Kidney (tissue), 22 donors: Measurements from ENCODE around the gene ZDHHC15. TPM values are rescaled to one million over a fixed set of nuclear protein-coding genes. Genes with fewer than 3 reads are reported as not detected.
A peak's percentile ranks its signal among the peaks of the same experiment; 100 is the strongest.
"Not testable (repeated sequence)": the region's sequence is repeated elsewhere in the genome, so short reads cannot be mapped to it uniquely, and the experiment has no call there.

Source experiments
- DNase-seq, 5 donors: peaks; one replicate each; pipeline ENCODE4 v3.0.0-alpha.2; 2013 to 2020
- FAIRE-seq: peaks from 2 replicates; lab custom pipeline; 2012; peaks lifted over from hg19 to GRCh38; lab: Jason Lieb, UNC
- H3K27ac ChIP-seq, 2 donors: one replicate each; pipeline ENCODE4 v1.7.0; 2013; ENCODE audit warnings: low read depth in 2 of 2, low read length in 2 of 2, inconsistent platforms in 1 of 2
- H3K27me3 ChIP-seq: one replicate; pipeline ENCODE4 v1.7.1; 2013; ENCODE audit warnings: low read length, inconsistent platforms; ENCODE audit not compliant: control insufficient read depth, insufficient read depth
- H3K36me3 ChIP-seq, 3 donors: one replicate each; pipeline versions ENCODE4 v1.7.0 to v1.7.1; 2013; ENCODE audit warnings: low read length in 3 of 3, control low read depth in 1 of 3, inconsistent platforms in 1 of 3; ENCODE audit not compliant: insufficient read depth in 3 of 3, control insufficient read depth in 2 of 3
- H3K4me1 ChIP-seq, 3 donors: one replicate each; pipeline versions ENCODE4 v1.7.0 to v1.7.1; 2013; ENCODE audit warnings: low read length in 3 of 3, inconsistent platforms in 1 of 3, low read depth in 1 of 3; ENCODE audit not compliant: control insufficient read depth in 2 of 3, insufficient read depth in 2 of 3
- H3K4me3 ChIP-seq, 3 donors: one replicate each; pipeline versions ENCODE4 v1.7.0 to v1.8.1; 2013; ENCODE audit warnings: low read length in 3 of 3, control low read depth in 1 of 3, inconsistent platforms in 1 of 3
- H3K9ac ChIP-seq, 3 donors: one replicate each; pipeline versions ENCODE4 v1.7.0 to v1.7.1; 2013; ENCODE audit warnings: low read length in 3 of 3, control low read depth in 1 of 3, inconsistent platforms in 1 of 3
- H3K9me3 ChIP-seq, 3 donors: one replicate each; pipeline versions ENCODE4 v1.7.0 to v1.7.1; 2013; ENCODE audit warnings: low read length in 3 of 3, control low read depth in 1 of 3, inconsistent platforms in 1 of 3; ENCODE audit not compliant: control insufficient read depth in 2 of 3, insufficient read depth in 1 of 3
- intact Hi-C: fragments of 100-400 bp; cut with DNase I; formaldehyde crosslinking; loops from one replicate; pipeline ENCODE4 v1.11.1; 2022
- long read RNA-seq, 10 donors: library from polyadenylated mRNA in 1 of 10; unstranded in 1 of 10; transcript quantifications; one replicate each; pipeline ENCODE4 v2.0.0 and lab custom pipeline, GENCODE V29; 2021 to 2026
- polyA plus RNA-seq: library from polyadenylated mRNA; stranded (reverse); fragments of 350-450 nt; fragmentation: Illumina TruSeq; extraction: RNeasy Lipid Tissue Mini Kit (QIAGEN cat#74804); gene quantifications from one replicate; pipeline ENCODE4 v1.2.3, GENCODE V29; 2014; ENCODE audit warnings: low read depth, low replicate concordance; ENCODE audit not compliant: insufficient read depth
- total RNA-seq: library from RNA; stranded (reverse); fragmentation: NEBNext Ultra II Directional; extraction: Animal tissue kit (Norgen Biotek cat#: 25700); gene quantifications from one replicate; pipeline ENCODE4 v1.2.1, GENCODE V29; 2021
- TF ChIP-seq, protein P1 (sequence below): IDR thresholded peaks from 3 replicates; pipeline ENCODE4 v1.5.1; 2012; ENCODE audit warnings: mild to moderate bottlenecking, moderate library complexity, borderline replicate concordance; ENCODE audit not compliant: insufficient read depth; ENCODE audit errors: extremely low read depth
- donor health status: control.
- donor health status: control.
- donor health status: control.
- donor health status: control.
- donor health status: control.
- donor health status: DM: yes; HTN: yes; CAD: no.
- donor health status: Normal renal cell carcinoma (clear cell type).

Gene ZDHHC15
- total RNA-seq (2.6 TPM), polyA plus RNA-seq (1.7 TPM)
- long read RNA-seq, donor 1, full-length matches to known transcripts, result 1 of 1 reads
- long read RNA-seq, donor 1, partial matches to known transcripts, result 0 of 1 reads
- long read RNA-seq, donor 1, other reads (novel, unspliced or antisense), result 0 of 1 reads
- long read RNA-seq, donor 2, result 0 reads
- long read RNA-seq, donor 3, result 0 reads
- long read RNA-seq, donor 4, full-length matches to known transcripts, result 1 of 1 reads
- long read RNA-seq, donor 4, partial matches to known transcripts, result 0 of 1 reads
- long read RNA-seq, donor 4, other reads (novel, unspliced or antisense), result 0 of 1 reads
- long read RNA-seq, donor 5, result 0 reads
- long read RNA-seq, donor 6, full-length matches to known transcripts, result 1 of 1 reads
- long read RNA-seq, donor 6, partial matches to known transcripts, result 0 of 1 reads
- long read RNA-seq, donor 6, other reads (novel, unspliced or antisense), result 0 of 1 reads
- long read RNA-seq, donor 7, full-length matches to known transcripts, result 2 of 5 reads
- long read RNA-seq, donor 7, partial matches to known transcripts, result 0 of 5 reads
- long read RNA-seq, donor 7, other reads (novel, unspliced or antisense), result 3 of 5 reads
- long read RNA-seq, donor 8, full-length matches to known transcripts, result 1 of 1 reads
- long read RNA-seq, donor 8, partial matches to known transcripts, result 0 of 1 reads
- long read RNA-seq, donor 8, other reads (novel, unspliced or antisense), result 0 of 1 reads
- long read RNA-seq, donor 9, full-length matches to known transcripts, result 2 of 2 reads
- long read RNA-seq, donor 9, partial matches to known transcripts, result 0 of 2 reads
- long read RNA-seq, donor 9, other reads (novel, unspliced or antisense), result 0 of 2 reads
- long read RNA-seq, donor 10, result 0 reads

DNA sequence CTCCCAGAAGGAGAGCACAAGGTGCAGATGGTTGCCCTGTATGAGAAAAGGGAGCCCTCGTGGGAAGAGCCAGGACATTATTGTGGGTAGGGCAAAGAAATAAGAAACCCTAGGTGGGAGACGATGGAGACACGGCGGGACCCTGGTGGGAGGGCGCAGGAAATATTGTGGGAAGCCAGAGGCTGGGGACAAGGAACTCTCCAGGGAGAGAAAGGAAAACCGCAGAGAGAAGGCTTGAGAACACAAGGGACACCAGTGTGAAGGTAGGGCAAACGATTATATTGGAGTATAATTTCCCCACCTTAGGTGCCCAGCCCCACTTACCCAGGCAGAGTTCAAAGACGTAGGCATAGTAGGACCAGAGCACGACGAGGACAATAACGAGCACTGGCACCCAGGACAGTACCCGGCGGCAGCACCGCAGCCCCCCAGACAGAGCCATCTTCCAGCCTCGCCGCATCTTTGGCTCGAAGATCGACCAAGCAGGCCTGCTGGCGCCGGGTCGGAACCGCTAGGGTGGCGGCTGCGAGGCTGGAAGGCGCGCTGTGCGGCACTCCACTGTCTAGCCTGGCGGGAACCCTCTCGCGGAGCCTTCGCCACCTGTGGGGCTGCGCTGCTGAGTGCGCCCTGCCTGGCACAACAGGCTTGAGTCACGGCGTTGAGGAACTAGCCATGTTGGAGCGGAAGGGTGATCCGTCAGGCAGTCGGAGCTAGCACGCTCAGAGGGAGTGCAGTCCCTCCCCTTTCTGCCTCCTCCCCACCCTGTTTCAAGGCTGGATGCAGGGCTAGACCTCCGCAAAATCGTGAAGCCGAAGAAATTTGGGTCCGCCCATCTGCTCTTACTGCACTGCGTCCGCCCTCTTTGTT is at the start of gene ZDHHC15:
Gene ZDHHC15, minus strand, starts transcription at position 473 of the 867 bp plus-strand sequence. Its CDS starts 13 bp downstream, at position 460.
- Histone ChIP-seq H3K27me3 (no peaks in the 10 kb centered on the region), H3K4me1 (no peaks in the 10 kb centered on the region), H3K9ac (peak within 1 kb of the TSS; percentile 23 to 81 (median 69)), H3K9me3 (no peaks in the 10 kb centered on the region), H3K27ac (peak within 1 kb of the TSS in 1 of 2 donors; percentile 63), H3K36me3 (no peaks in the 10 kb centered on the region), H3K4me3 (peak within 1 kb of the TSS; percentile 76 to 84 (median 82))
- FAIRE-seq (no peak), DNase-seq (peak; percentile 76 to 87 (median 84))
- TF ChIP-seq, protein P1, sequence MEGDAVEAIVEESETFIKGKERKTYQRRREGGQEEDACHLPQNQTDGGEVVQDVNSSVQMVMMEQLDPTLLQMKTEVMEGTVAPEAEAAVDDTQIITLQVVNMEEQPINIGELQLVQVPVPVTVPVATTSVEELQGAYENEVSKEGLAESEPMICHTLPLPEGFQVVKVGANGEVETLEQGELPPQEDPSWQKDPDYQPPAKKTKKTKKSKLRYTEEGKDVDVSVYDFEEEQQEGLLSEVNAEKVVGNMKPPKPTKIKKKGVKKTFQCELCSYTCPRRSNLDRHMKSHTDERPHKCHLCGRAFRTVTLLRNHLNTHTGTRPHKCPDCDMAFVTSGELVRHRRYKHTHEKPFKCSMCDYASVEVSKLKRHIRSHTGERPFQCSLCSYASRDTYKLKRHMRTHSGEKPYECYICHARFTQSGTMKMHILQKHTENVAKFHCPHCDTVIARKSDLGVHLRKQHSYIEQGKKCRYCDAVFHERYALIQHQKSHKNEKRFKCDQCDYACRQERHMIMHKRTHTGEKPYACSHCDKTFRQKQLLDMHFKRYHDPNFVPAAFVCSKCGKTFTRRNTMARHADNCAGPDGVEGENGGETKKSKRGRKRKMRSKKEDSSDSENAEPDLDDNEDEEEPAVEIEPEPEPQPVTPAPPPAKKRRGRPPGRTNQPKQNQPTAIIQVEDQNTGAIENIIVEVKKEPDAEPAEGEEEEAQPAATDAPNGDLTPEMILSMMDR, result no peak
- intact Hi-C loops, result no loop called here

DNA sequence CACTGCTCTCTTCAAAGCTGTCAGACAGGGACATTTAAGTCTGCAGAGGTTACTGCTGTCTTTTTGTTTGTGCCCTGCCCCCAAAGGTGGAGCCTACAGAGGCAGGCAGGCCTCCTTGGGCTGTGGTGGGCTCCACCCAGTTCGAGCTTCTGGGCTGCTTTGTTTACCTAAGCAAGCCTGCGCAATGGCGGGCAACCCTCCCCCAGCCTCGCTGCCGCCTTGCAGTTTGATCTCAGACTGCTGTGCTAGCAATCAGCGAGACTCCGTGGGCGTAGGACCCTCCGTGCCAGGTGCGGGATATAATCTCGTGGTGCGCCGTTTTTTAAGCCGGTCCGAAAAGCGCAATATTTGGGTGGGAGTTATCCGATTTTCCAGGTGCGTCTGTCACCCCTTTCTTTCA is 37.7 kb upstream of the ZDHHC15 start:
- H3K9ac ChIP-seq, FAIRE-seq, H3K27ac ChIP-seq, H3K36me3 ChIP-seq, DNase-seq, H3K4me1 ChIP-seq, H3K27me3 ChIP-seq, intact Hi-C loops, H3K4me3 ChIP-seq, H3K9me3 ChIP-seq: not testable (repeated sequence)

DNA sequence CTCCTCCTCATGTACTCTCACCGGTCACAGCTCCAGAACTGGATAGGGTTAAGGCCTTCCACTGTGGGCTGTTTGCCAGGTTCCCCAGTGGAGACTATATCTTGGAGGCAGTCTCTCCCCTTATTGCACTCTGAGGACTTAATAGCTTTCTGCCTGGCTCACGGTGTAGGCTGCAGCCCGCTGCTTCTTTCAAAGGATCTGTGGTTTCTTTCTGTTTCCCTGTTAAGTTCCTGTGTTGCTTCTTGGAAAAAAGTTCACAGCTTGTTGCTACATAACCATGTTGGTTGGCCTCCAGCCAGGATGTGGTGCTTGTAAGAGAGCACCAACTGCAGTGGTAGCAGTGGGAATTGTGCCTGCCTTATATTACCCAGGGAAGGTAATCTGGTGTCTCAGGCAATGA is 24.9 kb upstream of the ZDHHC15 start:
- TF ChIP-seq, protein P1, result no peak
- intact Hi-C loops, result no loop called here
- DNase-seq, result peak in 2 of 5 donors; percentile 7 to 45
- Histone ChIP-seq H3K4me1 (peaks cover 0 to 2% (median 0%) of the 10 kb centered on the region in 3 donors), H3K9ac (no peak overlapping the region), H3K27me3 (no peaks in the 10 kb centered on the region), H3K9me3 (no peaks in the 10 kb centered on the region), H3K27ac (no peak overlapping the region), H3K4me3 (no peak overlapping the region), H3K36me3 (no peaks in the 10 kb centered on the region)
- no peak for FAIRE-seq
